CD4-positive, alpha-beta T cell treated with Interleukin-10 for 1 hour (primary cell): ENCODE measurements around the gene EGR1.

Source experiments
- DNase-seq: peaks from one replicate; pipeline ENCODE4 v3.0.0-alpha.2; 2020

The EGR1 gene

DNA sequence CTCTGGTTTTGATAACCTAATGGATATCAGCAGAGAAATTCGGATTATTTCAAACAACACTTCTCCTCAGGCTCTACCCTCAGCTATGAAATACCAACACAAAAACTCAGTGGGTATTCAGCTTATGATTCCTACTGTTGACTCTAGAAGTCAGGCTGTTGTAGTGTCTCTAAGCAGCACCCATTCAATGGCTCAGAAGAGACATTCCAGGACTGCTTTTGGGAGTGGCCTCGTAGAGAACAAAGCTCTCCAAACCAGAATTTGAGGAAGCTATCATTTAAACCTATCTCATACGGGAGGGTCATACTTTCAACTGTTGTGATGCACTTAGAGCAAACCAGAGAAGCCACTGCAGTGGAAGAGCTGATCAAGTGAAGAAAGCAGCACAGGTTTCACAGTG, 43.7 kb downstream of the EGR1 start:
- no peak for DNase-seq

DNA sequence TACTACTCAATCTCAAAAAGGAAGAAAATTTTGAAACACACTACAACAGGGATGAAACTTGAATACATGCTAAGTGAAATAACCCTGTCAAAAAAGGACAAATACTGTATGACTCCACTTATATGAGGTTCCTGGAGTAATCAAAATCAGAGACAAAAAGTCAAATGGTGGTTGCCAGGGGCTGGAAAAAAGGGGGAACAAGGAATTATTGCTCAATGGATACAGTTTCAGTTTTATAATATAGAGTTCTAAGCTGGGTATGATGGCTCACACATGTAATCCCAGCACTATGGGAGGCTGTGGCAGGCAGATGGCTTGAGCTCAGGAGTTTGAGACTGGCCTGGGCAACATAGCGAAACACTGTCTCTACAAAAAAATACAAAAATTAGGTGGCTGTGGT, 48.7 kb downstream of the EGR1 start:
- DNase-seq, result no peak

DNA sequence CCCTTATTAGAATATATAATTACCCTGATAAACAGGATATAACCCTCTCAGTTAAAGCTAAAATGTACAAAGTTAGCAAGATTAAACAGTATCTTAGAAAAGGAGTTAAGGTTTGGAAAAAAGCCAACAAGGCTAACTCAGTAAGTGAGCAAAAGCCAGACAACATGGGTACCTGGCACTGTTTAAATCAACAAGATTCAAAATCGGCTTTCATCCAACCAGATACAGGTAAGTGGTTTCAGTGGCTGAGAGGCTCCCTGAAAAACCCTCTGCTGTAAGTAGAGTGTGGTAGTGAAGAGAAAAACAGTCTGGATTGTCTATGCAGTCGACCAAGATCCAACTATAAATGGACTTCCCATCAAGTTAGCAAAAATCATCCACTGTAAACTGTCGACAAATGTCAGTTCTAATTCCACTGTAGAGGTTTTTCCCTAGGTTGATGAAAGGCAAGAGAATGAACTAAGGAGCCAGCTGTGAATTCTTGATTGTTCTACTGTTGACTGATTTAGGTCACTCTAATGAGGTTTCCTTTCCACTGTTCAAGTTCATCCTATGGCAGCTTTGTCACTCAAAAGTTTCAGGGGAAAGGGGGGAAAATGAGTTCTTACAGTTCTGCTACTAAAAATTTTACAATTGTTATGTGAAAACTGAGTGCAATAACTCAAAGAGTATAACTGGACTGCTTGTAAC, 50.4 kb downstream of the EGR1 start:
- DNase-seq, result no peak

DNA sequence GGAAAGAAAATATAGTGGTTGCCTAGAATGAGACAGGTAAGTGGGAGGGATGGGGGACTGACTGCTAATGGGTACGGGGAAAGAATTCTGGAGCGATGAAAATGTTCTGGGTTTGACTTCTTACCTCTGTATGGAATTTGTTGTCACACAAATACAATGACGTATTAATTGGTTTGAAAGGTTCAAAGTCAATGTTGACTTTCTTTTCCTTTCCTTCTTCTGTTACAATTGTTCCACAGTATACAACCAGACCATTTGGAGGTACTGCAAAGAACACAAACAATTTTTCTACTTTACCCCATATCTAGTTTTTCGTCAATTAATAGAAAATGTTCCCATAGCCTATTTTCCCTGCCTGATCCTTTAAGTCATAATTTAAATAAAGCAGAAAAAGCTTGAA, 52.2 kb downstream of the EGR1 start:
- no peak for DNase-seq
